Astrocyte (in vitro differentiated cells and primary cell): ENCODE data around the gene RALGPS1. TPM values are rescaled to one million over a fixed set of nuclear protein-coding genes. Genes with fewer than 3 reads are reported as not detected.

Source experiments
- DNase-seq: peaks from one replicate; pipeline ENCODE4 v3.0.0-alpha.2; 2010; ENCODE audit warnings: low read depth
- FAIRE-seq: peaks from 2 replicates; lab custom pipeline; 2011; peaks lifted over from hg19 to GRCh38; lab: Jason Lieb, UNC
- H2AFZ ChIP-seq: 2 replicates; pipeline ENCODE4 v1.6.0; 2012; ENCODE audit warnings: low read depth, low read length, inconsistent platforms
- H3K27ac ChIP-seq: 2 replicates; pipeline ENCODE4 v1.5.1; 2011; ENCODE audit warnings: low read depth, low read length, inconsistent platforms
- H3K27me3 ChIP-seq: 2 replicates; pipeline ENCODE4 v1.6.0; 2011; ENCODE audit warnings: low read length, inconsistent platforms; ENCODE audit not compliant: insufficient read depth
- H3K36me3 ChIP-seq: 2 replicates; pipeline ENCODE4 v1.5.1; 2011; ENCODE audit warnings: low read length, inconsistent platforms; ENCODE audit not compliant: insufficient read depth
- H3K4me1 ChIP-seq: 2 replicates; pipeline ENCODE4 v1.5.1; 2011; ENCODE audit warnings: low read length, inconsistent platforms; ENCODE audit not compliant: insufficient read depth
- H3K4me2 ChIP-seq: 2 replicates; pipeline ENCODE4 v1.6.0; 2012; ENCODE audit warnings: low read length, inconsistent platforms
- H3K4me3 ChIP-seq: 2 replicates; pipeline ENCODE4 v1.5.1; 2011; ENCODE audit warnings: low read depth, mild to moderate bottlenecking, low read length, inconsistent platforms; ENCODE audit not compliant: insufficient read depth
- H3K79me2 ChIP-seq: 2 replicates; pipeline ENCODE4 v1.6.0; 2012; ENCODE audit warnings: mild to moderate bottlenecking, low read length, inconsistent platforms; ENCODE audit not compliant: insufficient read depth
- H3K9ac ChIP-seq: 2 replicates; pipeline ENCODE4 v1.6.0; 2012; ENCODE audit warnings: mild to moderate bottlenecking, low read length, inconsistent platforms
- H3K9me3 ChIP-seq: 2 replicates; pipeline ENCODE4 v1.5.1; 2012; ENCODE audit warnings: low read depth, mild to moderate bottlenecking, low read length, inconsistent platforms; ENCODE audit not compliant: insufficient read depth
- H4K20me1 ChIP-seq: 2 replicates; pipeline ENCODE4 v1.6.0; 2012; ENCODE audit warnings: low read length, inconsistent platforms; ENCODE audit not compliant: insufficient read depth
- H3K27ac Mint-ChIP-seq: one replicate; pipeline ENCODE4 v1.8.0; 2021; ENCODE audit warnings: mild to moderate bottlenecking, mixed read lengths; ENCODE audit not compliant: unreplicated experiment
- H3K27me3 Mint-ChIP-seq: one replicate; pipeline ENCODE4 v1.8.0; 2021; ENCODE audit warnings: low read depth, mixed read lengths; ENCODE audit not compliant: unreplicated experiment
- H3K36me3 Mint-ChIP-seq: one replicate; pipeline ENCODE4 v1.8.0; 2021; ENCODE audit warnings: low read depth, mixed read lengths; ENCODE audit not compliant: unreplicated experiment
- H3K4me1 Mint-ChIP-seq: one replicate; pipeline ENCODE4 v1.8.0; 2021; ENCODE audit warnings: low read depth, mixed read lengths; ENCODE audit not compliant: unreplicated experiment
- H3K4me3 Mint-ChIP-seq: one replicate; pipeline ENCODE4 v1.8.0; 2021; ENCODE audit warnings: mild to moderate bottlenecking, moderate library complexity, mixed read lengths; ENCODE audit not compliant: unreplicated experiment
- H3K9me3 Mint-ChIP-seq: one replicate; pipeline ENCODE4 v1.8.0; 2021; ENCODE audit warnings: mild to moderate bottlenecking, mixed read lengths; ENCODE audit not compliant: unreplicated experiment
- CTCF ChIP-seq: IDR thresholded peaks from 2 replicates; pipeline ENCODE4 v1.5.1; 2011; ENCODE audit warnings: low read depth, mild to moderate bottlenecking, inconsistent platforms, low read length, moderate library complexity; ENCODE audit not compliant: insufficient read depth
- EZH2 ChIP-seq: IDR thresholded peaks from 2 replicates; pipeline ENCODE4 v1.6.1; 2012; ENCODE audit warnings: mild to moderate bottlenecking, low read length, inconsistent platforms; ENCODE audit not compliant: insufficient read depth
- total RNA-seq: library from RNA; stranded (reverse); gene quantifications from 2 replicates; pipeline ENCODE4 v1.2.1, GENCODE V29; 2021

RALGPS1 gene
- total RNA-seq, 1 donor from 2014 or later = 2.8 TPM

- Histone ChIP-seq H3K79me2 (no peaks in the 10 kb centered on the region), H3K27ac (no peak overlapping the region), H3K4me3 (no peak overlapping the region), H3K9ac (no peak overlapping the region), H3K36me3 (no peaks in the 10 kb centered on the region), H4K20me1 (no peaks in the 10 kb centered on the region), H3K27me3 (peaks cover 12% of the 10 kb centered on the region), H2AFZ (no peak overlapping the region), H3K9me3 (no peaks in the 10 kb centered on the region), H3K4me2 (no peak overlapping the region), H3K4me1 (peaks cover 6% of the 10 kb centered on the region)
- no peak for FAIRE-seq
- Mint-ChIP-seq H3K36me3 (no peaks in the 10 kb centered on the region), H3K9me3 (peaks cover 2% of the 10 kb centered on the region), H3K4me1 (peaks cover 2% of the 10 kb centered on the region), H3K27me3 (peaks cover 19% of the 10 kb centered on the region), H3K27ac (no peak overlapping the region), H3K4me3 (no peak overlapping the region)
- no peak for TF ChIP-seq CTCF
- TF ChIP-seq EZH2 = no peak
- DNase-seq = no peak
Measured at GRCh38 chr9:127013597-127013996, 99.0 kb downstream of the RALGPS1 start.

GRCh38 chr9:127014216-127014909 is 99.8 kb downstream of the RALGPS1 start:
- H3K4me1 ChIP-seq = peaks cover 2% of the 10 kb centered on the region
- H3K27ac ChIP-seq = no peak overlapping the region
- Mint-ChIP-seq H3K4me1 (peaks cover 2% of the 10 kb centered on the region), H3K27me3 (peaks cover 19% of the 10 kb centered on the region), H3K36me3 (no peaks in the 10 kb centered on the region), H3K9me3 (peaks cover 2% of the 10 kb centered on the region), H3K27ac (no peak overlapping the region), H3K4me3 (no peak overlapping the region)
- peaks cover 12% of the 10 kb centered on the region for H3K27me3 ChIP-seq
- DNase-seq (peak; percentile 14), FAIRE-seq (no peak)
- no peaks in the 10 kb centered on the region for H3K9me3 ChIP-seq
- H3K36me3 ChIP-seq = no peaks in the 10 kb centered on the region
- no peaks in the 10 kb centered on the region for H3K79me2 ChIP-seq
- no peak overlapping the region for H3K4me3 ChIP-seq
- H3K9ac ChIP-seq = no peak overlapping the region
- H3K4me2 ChIP-seq = no peak overlapping the region
- no peaks in the 10 kb centered on the region for H4K20me1 ChIP-seq
- no peak for TF ChIP-seq CTCF
- no peak for TF ChIP-seq EZH2
- no peak overlapping the region for H2AFZ ChIP-seq

- no peak overlapping the region for H3K4me3 Mint-ChIP-seq
- Histone ChIP-seq H3K9ac (no peak overlapping the region), H3K36me3 (no peaks in the 10 kb centered on the region), H3K4me2 (no peak overlapping the region), H3K9me3 (no peaks in the 10 kb centered on the region), H3K4me3 (no peak overlapping the region), H4K20me1 (no peaks in the 10 kb centered on the region), H3K27me3 (peaks cover 12% of the 10 kb centered on the region), H3K4me1 (no peaks in the 10 kb centered on the region), H3K27ac (no peak overlapping the region), H2AFZ (no peak overlapping the region), H3K79me2 (no peaks in the 10 kb centered on the region)
- no peak overlapping the region for H3K27ac Mint-ChIP-seq
- H3K4me1 Mint-ChIP-seq = peaks cover 2% of the 10 kb centered on the region
- DNase-seq = no peak
- peaks cover 2% of the 10 kb centered on the region for H3K9me3 Mint-ChIP-seq
- TF ChIP-seq EZH2 = no peak
- no peak for TF ChIP-seq CTCF
- FAIRE-seq = no peak
- no peaks in the 10 kb centered on the region for H3K36me3 Mint-ChIP-seq
- peaks cover 19% of the 10 kb centered on the region for H3K27me3 Mint-ChIP-seq
Measured at GRCh38 chr9:127014910-127015540, 100.4 kb downstream of the RALGPS1 start.
